ENCODE data around the gene VTI1A. TPM values are rescaled to one million over a fixed set of nuclear protein-coding genes. Genes with fewer than 3 reads are reported as not detected.

The VTI1A gene
- total and polyA plus RNA-seq, 7 experiments from 2014 or later, result 21.7 to 56.8 (median 40.8) TPM

DNA sequence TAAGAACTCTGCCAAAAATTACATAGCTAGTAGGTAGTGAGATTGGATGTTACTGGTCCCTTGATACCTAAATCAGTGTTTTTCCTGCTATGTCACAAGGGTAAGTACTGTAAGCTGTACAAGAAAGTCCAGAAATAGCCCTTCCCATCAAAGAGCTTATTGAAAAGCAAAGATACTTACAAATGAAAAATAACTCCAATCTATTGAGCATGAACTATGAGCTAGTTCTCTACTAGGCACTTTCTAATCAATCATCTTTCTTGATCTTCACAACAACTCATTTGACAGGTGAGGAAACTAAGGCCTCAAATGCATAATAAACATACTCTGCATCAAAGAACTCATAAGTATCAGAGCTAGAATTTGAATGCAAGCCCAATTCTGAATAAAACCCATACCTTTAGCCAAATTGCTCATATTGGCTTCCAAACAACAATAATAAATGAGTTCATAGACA is 253.2 kb downstream of the VTI1A start:
- Histone ChIP-seq H3K36me3 (ENCODE audit: control insufficient read depth in 2 of 3, insufficient read depth in 3 of 3, low read length in 3 of 3) (no peaks in the 10 kb centered on the region), H3K27me3 (ENCODE audit: control insufficient read depth in 2 of 2, insufficient read depth in 2 of 2, low read length in 2 of 2) (no peaks in the 10 kb centered on the region), H3K4me1 (ENCODE audit: control insufficient read depth in 2 of 2, insufficient read depth in 2 of 2, low read length in 2 of 2) (no peaks in the 10 kb centered on the region), H3K4me3 (ENCODE audit: low read length) (no peak overlapping the region), H3K9me3 (ENCODE audit: control insufficient read depth in 2 of 3, low read length in 3 of 3) (no peaks in the 10 kb centered on the region), H3K27ac (ENCODE audit: low read depth, low read length) (no peak overlapping the region)
- Mint-ChIP-seq H3K36me3 (peaks cover 2 to 45% (median 23%) of the 10 kb centered on the region in 5 donors), H3K4me1 (no peaks in the 10 kb centered on the region), H3K4me3 (no peak overlapping the region), H3K27ac (no peak overlapping the region), H3K27me3 (no peaks in the 10 kb centered on the region), H3K9me3 (peaks cover 0 to 3% (median 0%) of the 10 kb centered on the region in 11 donors)
- no peak for ATAC-seq
- CTCF ChIA-PET, result interaction anchor here (0.7 kb wide), 1 partner anchor 19 kb away, joined by 4 read pairs; no protein-coding TSS in a partner anchor
- intact Hi-C loops (cut with micrococcal nuclease), result no loop called here
- DNase-seq, result no peak
- POLR2A ChIA-PET, result no interaction called here

DNA sequence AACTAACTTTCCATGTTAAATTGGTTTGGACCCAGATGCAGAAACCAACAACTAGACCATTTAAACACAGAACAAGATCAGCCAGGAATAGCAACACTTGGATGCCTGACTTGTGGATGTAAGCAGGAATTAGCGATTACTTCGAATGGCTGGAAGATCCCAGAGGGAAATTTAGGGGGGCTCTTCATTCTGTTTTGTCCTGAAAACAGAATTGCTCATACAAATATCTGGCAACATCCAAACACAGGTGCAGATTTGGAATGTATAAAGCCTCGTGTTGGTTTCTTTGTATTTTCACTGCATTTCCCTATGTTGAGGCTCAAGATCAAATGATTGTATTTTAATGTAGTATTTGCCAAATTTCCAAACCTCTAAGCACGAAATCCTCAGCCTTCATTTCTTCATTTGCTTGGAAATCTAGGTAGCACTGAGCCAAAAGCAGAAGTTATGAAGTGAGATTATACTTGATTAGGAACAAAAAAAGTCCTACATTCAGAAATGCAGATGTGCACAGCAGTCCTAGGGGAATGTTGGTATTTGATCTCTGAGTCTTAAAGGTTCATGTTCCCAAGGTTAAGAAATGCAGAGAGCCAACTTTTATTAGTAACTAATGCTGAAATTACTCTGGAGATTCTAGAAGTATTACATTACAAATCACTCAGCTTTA is 254.3 kb downstream of the VTI1A start:
- H3K4me3 Mint-ChIP-seq, result no peak overlapping the region
- no peaks in the 10 kb centered on the region for H3K27me3 ChIP-seq (ENCODE audit: control insufficient read depth in 2 of 2, insufficient read depth in 2 of 2, low read length in 2 of 2)
- H3K36me3 Mint-ChIP-seq, result peaks cover 2 to 47% (median 23%) of the 10 kb centered on the region in 5 donors
- CTCF ChIA-PET, result no interaction called here
- POLR2A ChIA-PET, result no interaction called here
- H3K27ac ChIP-seq (ENCODE audit: low read depth, low read length), result no peak overlapping the region
- H3K9me3 ChIP-seq (ENCODE audit: control insufficient read depth in 2 of 3, low read length in 3 of 3), result no peaks in the 10 kb centered on the region
- H3K36me3 ChIP-seq (ENCODE audit: control insufficient read depth in 2 of 3, insufficient read depth in 3 of 3, low read length in 3 of 3), result no peaks in the 10 kb centered on the region
- no peaks in the 10 kb centered on the region for H3K4me1 ChIP-seq (ENCODE audit: control insufficient read depth in 2 of 2, insufficient read depth in 2 of 2, low read length in 2 of 2)
- no peak for DNase-seq
- no peak overlapping the region for H3K4me3 ChIP-seq (ENCODE audit: low read length)
- ATAC-seq, result no peak
- H3K4me1 Mint-ChIP-seq, result peaks cover 0 to 5% (median 0%) of the 10 kb centered on the region in 7 donors
- H3K27me3 Mint-ChIP-seq, result no peaks in the 10 kb centered on the region
- peaks cover 0 to 3% (median 0%) of the 10 kb centered on the region in 11 donors for H3K9me3 Mint-ChIP-seq
- intact Hi-C loops (cut with micrococcal nuclease), result no loop called here
- no peak overlapping the region for H3K27ac Mint-ChIP-seq

DNA sequence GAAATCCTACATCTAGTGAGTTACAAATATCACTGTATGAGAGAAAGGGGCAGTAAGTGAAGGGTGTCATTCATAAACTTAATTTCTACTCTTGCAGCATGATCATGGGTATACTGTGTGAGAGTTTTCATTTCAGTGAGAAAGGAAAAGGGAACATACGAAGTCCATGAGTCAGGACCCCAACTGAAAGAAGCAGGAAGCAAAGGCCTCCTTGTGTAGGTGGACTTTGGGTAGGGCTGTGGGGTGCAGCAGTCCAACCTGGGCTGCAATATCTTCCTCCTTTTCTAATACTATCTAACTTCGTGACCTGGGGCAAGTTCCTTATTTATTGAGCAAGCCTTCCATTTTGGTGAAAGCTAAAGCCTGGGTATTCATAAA is 254.9 kb downstream of the VTI1A start:
- Histone ChIP-seq H3K9me3 (ENCODE audit: control insufficient read depth in 2 of 3, low read length in 3 of 3) (no peaks in the 10 kb centered on the region), H3K4me1 (ENCODE audit: control insufficient read depth in 2 of 2, insufficient read depth in 2 of 2, low read length in 2 of 2) (no peaks in the 10 kb centered on the region), H3K4me3 (ENCODE audit: low read length) (no peak overlapping the region), H3K36me3 (ENCODE audit: control insufficient read depth in 2 of 3, insufficient read depth in 3 of 3, low read length in 3 of 3) (no peaks in the 10 kb centered on the region), H3K27ac (ENCODE audit: low read depth, low read length) (no peak overlapping the region), H3K27me3 (ENCODE audit: control insufficient read depth in 2 of 2, insufficient read depth in 2 of 2, low read length in 2 of 2) (no peaks in the 10 kb centered on the region)
- ATAC-seq, result no peak
- Mint-ChIP-seq H3K36me3 (peaks cover 2 to 43% (median 23%) of the 10 kb centered on the region in 5 donors), H3K27me3 (no peaks in the 10 kb centered on the region), H3K27ac (no peak overlapping the region), H3K4me3 (no peak overlapping the region), H3K4me1 (peaks cover 0 to 9% (median 3%) of the 10 kb centered on the region in 7 donors), H3K9me3 (peaks cover 0 to 3% (median 0%) of the 10 kb centered on the region in 11 donors)
- ChIA-PET CTCF (no interaction called here), POLR2A (no interaction called here)
- no peak for DNase-seq
- intact Hi-C loops (cut with micrococcal nuclease), result no loop called here

DNA sequence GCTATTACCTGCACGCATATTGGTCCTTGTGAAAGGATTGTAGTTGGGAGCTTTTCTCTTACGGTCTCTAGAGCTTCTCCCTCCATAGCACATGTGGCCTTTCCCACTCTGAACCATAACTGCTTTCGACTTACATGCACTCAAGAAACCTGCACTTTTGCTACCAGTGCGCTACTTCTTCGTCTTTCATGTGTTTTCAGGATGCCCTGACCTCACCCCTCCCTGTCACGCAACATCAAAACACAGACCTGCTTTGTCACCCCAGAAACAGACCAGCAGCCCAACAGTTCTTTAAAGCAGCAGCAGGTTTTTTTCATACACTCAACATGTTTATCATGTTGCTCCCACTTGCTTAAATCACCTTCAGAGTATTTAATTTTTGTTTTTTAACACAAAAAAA is 259.6 kb downstream of the VTI1A start:
- CTCF ChIA-PET, result no interaction called here
- Histone ChIP-seq H3K4me3 (ENCODE audit: low read length) (no peak overlapping the region), H3K4me1 (ENCODE audit: control insufficient read depth in 2 of 2, insufficient read depth in 2 of 2, low read length in 2 of 2) (no peaks in the 10 kb centered on the region), H3K36me3 (ENCODE audit: control insufficient read depth in 2 of 3, insufficient read depth in 3 of 3, low read length in 3 of 3) (no peaks in the 10 kb centered on the region), H3K27me3 (ENCODE audit: control insufficient read depth in 2 of 2, insufficient read depth in 2 of 2, low read length in 2 of 2) (no peaks in the 10 kb centered on the region), H3K27ac (ENCODE audit: low read depth, low read length) (no peak overlapping the region), H3K9me3 (ENCODE audit: control insufficient read depth in 2 of 3, low read length in 3 of 3) (no peaks in the 10 kb centered on the region)
- intact Hi-C loops (cut with micrococcal nuclease), result no loop called here
- ATAC-seq (no peak), DNase-seq (no peak)
- H3K27me3 Mint-ChIP-seq, result no peaks in the 10 kb centered on the region
- H3K36me3 Mint-ChIP-seq, result peaks cover 2 to 31% (median 21%) of the 10 kb centered on the region in 5 donors
- POLR2A ChIA-PET, result no interaction called here
- no peak overlapping the region for H3K4me3 Mint-ChIP-seq
- H3K9me3 Mint-ChIP-seq, result no peaks in the 10 kb centered on the region
- peaks cover 0 to 9% (median 3%) of the 10 kb centered on the region in 7 donors for H3K4me1 Mint-ChIP-seq
- peak overlapping the region in 1 of 9 donors; percentile 50 for H3K27ac Mint-ChIP-seq

DNA sequence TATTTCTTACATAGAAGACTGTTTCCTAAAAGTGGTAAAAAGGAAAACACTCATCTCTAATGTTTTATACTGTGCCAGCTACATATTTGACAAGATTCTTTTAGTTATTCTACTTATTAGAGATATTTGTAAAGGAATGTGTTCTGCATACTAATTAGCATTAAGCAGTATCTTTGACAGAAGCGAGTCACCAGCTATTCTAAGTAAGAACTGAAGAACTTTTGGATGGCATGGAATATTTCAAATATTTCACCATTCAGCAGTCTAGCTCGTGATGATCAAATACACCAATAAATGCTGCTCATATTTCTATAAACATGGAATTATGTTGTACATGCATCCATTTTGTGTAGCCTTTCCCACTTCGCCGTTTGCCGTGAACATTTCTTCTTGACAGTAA is 261.4 kb downstream of the VTI1A start:
- Mint-ChIP-seq H3K27me3 (no peaks in the 10 kb centered on the region), H3K4me1 (peaks cover 0 to 9% (median 3%) of the 10 kb centered on the region in 7 donors), H3K4me3 (no peak overlapping the region), H3K36me3 (peaks cover 0 to 40% (median 22%) of the 10 kb centered on the region in 5 donors), H3K27ac (no peak overlapping the region), H3K9me3 (no peaks in the 10 kb centered on the region)
- intact Hi-C loops (cut with micrococcal nuclease), result no loop called here
- no peak overlapping the region for H3K27ac ChIP-seq (ENCODE audit: low read depth, low read length)
- DNase-seq (no peak), ATAC-seq (no peak)
- no peaks in the 10 kb centered on the region for H3K9me3 ChIP-seq (ENCODE audit: control insufficient read depth in 2 of 3, low read length in 3 of 3)
- H3K36me3 ChIP-seq (ENCODE audit: control insufficient read depth in 2 of 3, insufficient read depth in 3 of 3, low read length in 3 of 3), result peaks cover 0 to 7% (median 0%) of the 10 kb centered on the region in 3 experiments
- no peaks in the 10 kb centered on the region for H3K4me1 ChIP-seq (ENCODE audit: control insufficient read depth in 2 of 2, insufficient read depth in 2 of 2, low read length in 2 of 2)
- ChIA-PET CTCF (no interaction called here), POLR2A (interaction anchor here (0.6 to 0.8 kb wide), 3 partner anchors 25 to 42 kb away, joined by 3 read pairs; no protein-coding TSS in a partner anchor)
- H3K27me3 ChIP-seq (ENCODE audit: control insufficient read depth in 2 of 2, insufficient read depth in 2 of 2, low read length in 2 of 2), result no peaks in the 10 kb centered on the region
- H3K4me3 ChIP-seq (ENCODE audit: low read length), result no peak overlapping the region

DNA sequence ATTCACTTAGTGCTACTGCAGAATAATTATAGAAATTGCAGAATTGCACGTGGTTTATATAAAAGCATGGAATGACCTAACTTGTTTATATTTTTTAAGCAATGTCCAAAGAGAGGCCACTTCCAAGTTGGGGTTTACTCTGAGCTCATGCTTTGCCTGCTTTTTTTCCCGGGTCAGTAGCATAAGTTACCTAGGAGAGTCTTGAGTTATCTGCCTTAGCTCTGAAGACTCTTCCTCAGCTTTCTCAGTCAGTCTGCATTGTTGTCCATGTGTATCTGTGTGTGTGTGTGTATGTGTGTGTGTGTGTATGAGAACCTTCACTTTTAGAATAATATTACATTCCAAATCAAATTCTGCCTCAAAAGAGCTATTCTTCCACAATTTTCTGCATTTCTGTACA is 263.5 kb downstream of the VTI1A start:
- Mint-ChIP-seq H3K4me3 (no peak overlapping the region), H3K36me3 (peaks cover 2 to 50% (median 27%) of the 10 kb centered on the region in 5 donors), H3K27ac (no peak overlapping the region), H3K27me3 (no peaks in the 10 kb centered on the region), H3K9me3 (no peaks in the 10 kb centered on the region), H3K4me1 (peaks cover 0 to 9% (median 3%) of the 10 kb centered on the region in 7 donors)
- Histone ChIP-seq H3K4me3 (ENCODE audit: low read length) (no peak overlapping the region), H3K27me3 (ENCODE audit: control insufficient read depth in 2 of 2, insufficient read depth in 2 of 2, low read length in 2 of 2) (no peaks in the 10 kb centered on the region), H3K4me1 (ENCODE audit: control insufficient read depth in 2 of 2, insufficient read depth in 2 of 2, low read length in 2 of 2) (no peaks in the 10 kb centered on the region), H3K9me3 (ENCODE audit: control insufficient read depth in 2 of 3, low read length in 3 of 3) (no peaks in the 10 kb centered on the region), H3K36me3 (ENCODE audit: control insufficient read depth in 2 of 3, insufficient read depth in 3 of 3, low read length in 3 of 3) (peaks cover 0 to 8% (median 0%) of the 10 kb centered on the region in 3 experiments), H3K27ac (ENCODE audit: low read depth, low read length) (no peak overlapping the region)
- ChIA-PET POLR2A (no interaction called here), CTCF (no interaction called here)
- ATAC-seq, result no peak
- no peak for DNase-seq
- intact Hi-C loops (cut with micrococcal nuclease), result no loop called here

DNA sequence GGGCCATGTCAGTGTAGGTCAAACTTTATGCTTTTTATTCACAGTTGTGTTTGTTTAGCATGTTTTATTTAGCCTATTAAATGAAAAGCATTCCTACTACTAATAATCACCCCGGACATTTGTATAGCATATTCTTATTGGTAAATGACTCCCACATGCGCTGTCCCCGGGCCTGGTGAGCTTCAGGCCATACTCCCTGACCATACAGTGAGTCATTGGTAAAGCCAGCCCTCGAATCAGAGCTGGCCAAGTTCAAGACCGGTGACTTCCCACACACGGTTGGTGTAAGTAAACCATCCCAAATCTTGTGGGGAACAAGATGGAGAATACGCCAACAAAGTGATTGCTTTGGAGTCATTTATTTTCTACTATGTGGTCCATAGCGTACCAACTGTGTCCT is 264.4 kb downstream of the VTI1A start:
- Mint-ChIP-seq H3K27ac (no peak overlapping the region), H3K9me3 (peaks cover 0 to 2% (median 0%) of the 10 kb centered on the region in 11 donors), H3K4me3 (no peak overlapping the region), H3K36me3 (peaks cover 2 to 55% (median 32%) of the 10 kb centered on the region in 5 donors), H3K4me1 (peaks cover 0 to 4% (median 3%) of the 10 kb centered on the region in 7 donors), H3K27me3 (no peaks in the 10 kb centered on the region)
- Histone ChIP-seq H3K9me3 (ENCODE audit: control insufficient read depth in 2 of 3, low read length in 3 of 3) (no peaks in the 10 kb centered on the region), H3K4me1 (ENCODE audit: control insufficient read depth in 2 of 2, insufficient read depth in 2 of 2, low read length in 2 of 2) (no peaks in the 10 kb centered on the region), H3K4me3 (ENCODE audit: low read length) (no peak overlapping the region), H3K36me3 (ENCODE audit: control insufficient read depth in 2 of 3, insufficient read depth in 3 of 3, low read length in 3 of 3) (peaks cover 0 to 8% (median 0%) of the 10 kb centered on the region in 3 experiments), H3K27me3 (ENCODE audit: control insufficient read depth in 2 of 2, insufficient read depth in 2 of 2, low read length in 2 of 2) (no peaks in the 10 kb centered on the region), H3K27ac (ENCODE audit: low read depth, low read length) (no peak overlapping the region)
- ChIA-PET CTCF (no interaction called here), POLR2A (no interaction called here)
- ATAC-seq (no peak), DNase-seq (no peak)
- intact Hi-C loops (cut with micrococcal nuclease), result no loop called here
